ENCODE measurements around the gene PPP1R9A.

The PPP1R9A gene

DNA sequence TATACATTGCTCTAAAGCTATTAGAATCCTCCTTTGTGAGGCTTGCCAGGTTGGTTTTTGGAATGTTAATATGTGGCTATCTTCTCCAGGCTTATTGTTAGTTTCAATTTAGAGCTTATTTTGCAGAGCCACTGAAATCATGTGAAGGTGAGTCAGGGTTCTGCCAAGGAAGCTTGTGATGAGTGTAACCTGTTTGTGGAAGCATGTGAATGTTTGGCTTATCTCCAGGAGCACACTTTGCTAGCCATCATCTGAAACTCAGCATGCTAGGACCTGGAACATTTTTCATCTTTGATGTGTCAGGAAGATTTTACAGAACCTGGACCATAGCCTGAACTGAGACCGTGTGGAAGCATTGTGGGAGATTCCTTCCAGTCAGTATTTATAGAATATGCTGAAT is 197.3 kb downstream of the PPP1R9A start:
- Histone ChIP-seq H3K4me1 (ENCODE audit: insufficient read depth, low read length, poor library complexity, severe bottlenecking) (peaks cover 10% of the 10 kb centered on the region), H3K9me3 (ENCODE audit: insufficient read depth, low read depth, low read length) (no peaks in the 10 kb centered on the region), H4K20me1 (ENCODE audit: insufficient read depth, low read length, poor library complexity, severe bottlenecking) (no peaks in the 10 kb centered on the region), H3K9ac (ENCODE audit: low read depth, low read length, poor library complexity, severe bottlenecking) (no peak overlapping the region), H3K9me2 (replicated peaks; ENCODE audit: low read depth, low read length) (no peaks in the 10 kb centered on the region), H3K4me2 (ENCODE audit: low read depth, low read length, poor library complexity, severe bottlenecking) (no peak overlapping the region), H3K36me3 (ENCODE audit: insufficient read depth, low read length) (no peaks in the 10 kb centered on the region), H2AFZ (ENCODE audit: low read length) (0 out of 2 replicates have a peak overlapping the region, but pooled peaks have one; percentile 6), H3K27me3 (ENCODE audit: insufficient read depth, low read length, poor library complexity, severe bottlenecking) (no peaks in the 10 kb centered on the region), H3K79me2 (ENCODE audit: insufficient read depth, low read length) (no peaks in the 10 kb centered on the region), H3F3A (ENCODE audit: low read depth) (no peaks in the 10 kb centered on the region), H3K4me3 (ENCODE audit: low read length, poor library complexity, severe bottlenecking) (no peak overlapping the region)
- TF ChIP-seq, protein P1, sequence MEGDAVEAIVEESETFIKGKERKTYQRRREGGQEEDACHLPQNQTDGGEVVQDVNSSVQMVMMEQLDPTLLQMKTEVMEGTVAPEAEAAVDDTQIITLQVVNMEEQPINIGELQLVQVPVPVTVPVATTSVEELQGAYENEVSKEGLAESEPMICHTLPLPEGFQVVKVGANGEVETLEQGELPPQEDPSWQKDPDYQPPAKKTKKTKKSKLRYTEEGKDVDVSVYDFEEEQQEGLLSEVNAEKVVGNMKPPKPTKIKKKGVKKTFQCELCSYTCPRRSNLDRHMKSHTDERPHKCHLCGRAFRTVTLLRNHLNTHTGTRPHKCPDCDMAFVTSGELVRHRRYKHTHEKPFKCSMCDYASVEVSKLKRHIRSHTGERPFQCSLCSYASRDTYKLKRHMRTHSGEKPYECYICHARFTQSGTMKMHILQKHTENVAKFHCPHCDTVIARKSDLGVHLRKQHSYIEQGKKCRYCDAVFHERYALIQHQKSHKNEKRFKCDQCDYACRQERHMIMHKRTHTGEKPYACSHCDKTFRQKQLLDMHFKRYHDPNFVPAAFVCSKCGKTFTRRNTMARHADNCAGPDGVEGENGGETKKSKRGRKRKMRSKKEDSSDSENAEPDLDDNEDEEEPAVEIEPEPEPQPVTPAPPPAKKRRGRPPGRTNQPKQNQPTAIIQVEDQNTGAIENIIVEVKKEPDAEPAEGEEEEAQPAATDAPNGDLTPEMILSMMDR (conservative IDR thresholded peaks at IDR 0.05; ENCODE audit: low read length): no peak
- TF ChIP-seq EZH2phosphoT487 (IDR thresholded peaks at IDR 0.05; ENCODE audit: borderline replicate concordance): no peak

- peaks cover 10% of the 10 kb centered on the region for H3K4me1 ChIP-seq (ENCODE audit: insufficient read depth, low read length, poor library complexity, severe bottlenecking)
- no peak overlapping the region for H3K4me2 ChIP-seq (ENCODE audit: low read depth, low read length, poor library complexity, severe bottlenecking)
- no peaks in the 10 kb centered on the region for H4K20me1 ChIP-seq (ENCODE audit: insufficient read depth, low read length, poor library complexity, severe bottlenecking)
- no peaks in the 10 kb centered on the region for H3K79me2 ChIP-seq (ENCODE audit: insufficient read depth, low read length)
- H2AFZ ChIP-seq (ENCODE audit: low read length): no peak overlapping the region
- TF ChIP-seq, protein P1 (conservative IDR thresholded peaks at IDR 0.05; ENCODE audit: low read length): no peak
- TF ChIP-seq EZH2phosphoT487 (IDR thresholded peaks at IDR 0.05; ENCODE audit: borderline replicate concordance): no peak
- H3K36me3 ChIP-seq (ENCODE audit: insufficient read depth, low read length): no peaks in the 10 kb centered on the region
- no peaks in the 10 kb centered on the region for H3F3A ChIP-seq (ENCODE audit: low read depth)
- no peaks in the 10 kb centered on the region for H3K9me3 ChIP-seq (ENCODE audit: insufficient read depth, low read depth, low read length)
- no peak overlapping the region for H3K9ac ChIP-seq (ENCODE audit: low read depth, low read length, poor library complexity, severe bottlenecking)
- H3K9me2 ChIP-seq (replicated peaks; ENCODE audit: low read depth, low read length): no peaks in the 10 kb centered on the region
- no peaks in the 10 kb centered on the region for H3K27me3 ChIP-seq (ENCODE audit: insufficient read depth, low read length, poor library complexity, severe bottlenecking)
- H3K4me3 ChIP-seq (ENCODE audit: low read length, poor library complexity, severe bottlenecking): no peak overlapping the region
These were observed 198.2 kb downstream of the PPP1R9A start for GRCh38 chr7:95105627-95106026.

DNA sequence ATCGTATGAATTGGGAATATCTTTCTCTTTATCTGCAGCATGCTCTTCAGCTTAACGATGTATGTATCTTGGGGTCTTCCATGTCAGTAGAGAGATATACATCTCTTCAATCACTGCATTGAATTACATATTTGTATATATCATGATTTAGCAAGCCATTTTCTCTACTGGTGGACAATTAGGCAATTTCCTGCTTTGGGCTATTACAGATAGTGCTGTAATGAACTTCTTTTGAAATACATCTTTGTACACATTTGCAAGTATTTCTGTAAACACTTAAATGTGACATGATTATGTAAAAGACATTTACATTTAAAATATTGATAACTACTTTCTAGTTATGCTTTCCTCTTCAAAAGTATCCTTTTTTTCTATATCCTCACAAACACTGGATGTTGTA is 199.0 kb downstream of the PPP1R9A start:
- H3K79me2 ChIP-seq (ENCODE audit: insufficient read depth, low read length): no peaks in the 10 kb centered on the region
- H3K4me1 ChIP-seq (ENCODE audit: insufficient read depth, low read length, poor library complexity, severe bottlenecking): peaks cover 10% of the 10 kb centered on the region
- H3K9ac ChIP-seq (ENCODE audit: low read depth, low read length, poor library complexity, severe bottlenecking): no peak overlapping the region
- no peaks in the 10 kb centered on the region for H3K27me3 ChIP-seq (ENCODE audit: insufficient read depth, low read length, poor library complexity, severe bottlenecking)
- H3K9me3 ChIP-seq (ENCODE audit: insufficient read depth, low read depth, low read length): no peaks in the 10 kb centered on the region
- H3K36me3 ChIP-seq (ENCODE audit: insufficient read depth, low read length): no peaks in the 10 kb centered on the region
- TF ChIP-seq, protein P1 (conservative IDR thresholded peaks at IDR 0.05; ENCODE audit: low read length): no peak
- TF ChIP-seq EZH2phosphoT487 (IDR thresholded peaks at IDR 0.05; ENCODE audit: borderline replicate concordance): no peak
- no peak overlapping the region for H3K4me3 ChIP-seq (ENCODE audit: low read length, poor library complexity, severe bottlenecking)
- H3K9me2 ChIP-seq (replicated peaks; ENCODE audit: low read depth, low read length): no peaks in the 10 kb centered on the region
- no peaks in the 10 kb centered on the region for H3F3A ChIP-seq (ENCODE audit: low read depth)
- H4K20me1 ChIP-seq (ENCODE audit: insufficient read depth, low read length, poor library complexity, severe bottlenecking): no peaks in the 10 kb centered on the region
- no peak overlapping the region for H2AFZ ChIP-seq (ENCODE audit: low read length)
- H3K4me2 ChIP-seq (ENCODE audit: low read depth, low read length, poor library complexity, severe bottlenecking): no peak overlapping the region
